Mucosa of rectum (tissue), 2 donors: Measurements from ENCODE around the gene TIGD1.
"Not testable (repeated sequence)": the region's sequence is repeated elsewhere in the genome, so short reads cannot be mapped to it uniquely, and the experiment has no call there.

Experiments
- H3K27ac ChIP-seq, 2 donors: one replicate each; pipeline ENCODE4 v1.7.0; 2013; ENCODE audit warnings: inconsistent platforms in 2 of 2, low read depth in 2 of 2, low read length in 2 of 2
- H3K27me3 ChIP-seq, 2 donors: one replicate each; pipeline ENCODE4 v1.7.0; 2013; ENCODE audit warnings: low read length in 2 of 2; ENCODE audit not compliant: control insufficient read depth in 2 of 2, insufficient read depth in 2 of 2
- H3K36me3 ChIP-seq, 2 donors: one replicate each; pipeline ENCODE4 v1.7.0; 2013; ENCODE audit warnings: low read length in 2 of 2; ENCODE audit not compliant: control insufficient read depth in 2 of 2, insufficient read depth in 2 of 2
- H3K4me1 ChIP-seq, 2 donors: one replicate each; pipeline ENCODE4 v1.7.0; 2013; ENCODE audit warnings: low read length in 2 of 2, mild to moderate bottlenecking in 1 of 2; ENCODE audit not compliant: control insufficient read depth in 2 of 2, insufficient read depth in 2 of 2
- H3K4me3 ChIP-seq, 2 donors: one replicate each; pipeline ENCODE4 v1.7.0; 2013; ENCODE audit warnings: low read length in 2 of 2
- H3K9ac ChIP-seq, 2 donors: one replicate each; pipeline ENCODE4 v1.7.0; 2013; ENCODE audit warnings: low read length in 2 of 2, low read depth in 1 of 2, mild to moderate bottlenecking in 1 of 2
- H3K9me3 ChIP-seq, 2 donors: one replicate each; pipeline ENCODE4 v1.7.0; 2013; ENCODE audit warnings: low read length in 2 of 2; ENCODE audit not compliant: control insufficient read depth in 2 of 2
- donor health status: healthy.
- donor health status: Normal muscosa, but diverticular disease.

TIGD1 gene

GRCh38 chr2:232571026-232571474 is 20.7 kb upstream of the TIGD1 start:
- no peak overlapping the region for H3K4me3 ChIP-seq
- peaks cover 53 to 60% of the 10 kb centered on the region in 2 donors for H3K36me3 ChIP-seq
- peaks cover 2 to 19% of the 10 kb centered on the region in 2 donors for H3K4me1 ChIP-seq
- H3K27ac ChIP-seq, result no peak overlapping the region
- H3K9me3 ChIP-seq, result no peaks in the 10 kb centered on the region
- no peak overlapping the region for H3K9ac ChIP-seq
- no peaks in the 10 kb centered on the region for H3K27me3 ChIP-seq

- H3K36me3 ChIP-seq, result peaks cover 53 to 66% of the 10 kb centered on the region in 2 donors
- H3K4me1 ChIP-seq, result peaks cover 2 to 19% of the 10 kb centered on the region in 2 donors
- H3K27me3 ChIP-seq, H3K9ac ChIP-seq, H3K27ac ChIP-seq, H3K9me3 ChIP-seq, H3K4me3 ChIP-seq: not testable (repeated sequence)
These were observed 20.1 kb upstream of the TIGD1 start for GRCh38 chr2:232570481-232570880.

GRCh38 chr2:232569541-232569940 is 19.2 kb upstream of the TIGD1 start:
- no peak overlapping the region for H3K9ac ChIP-seq
- H3K27ac ChIP-seq, result no peak overlapping the region
- H3K4me1 ChIP-seq, result peaks cover 2 to 19% of the 10 kb centered on the region in 2 donors
- no peak overlapping the region for H3K4me3 ChIP-seq
- peaks cover 49 to 68% of the 10 kb centered on the region in 2 donors for H3K36me3 ChIP-seq
- no peaks in the 10 kb centered on the region for H3K27me3 ChIP-seq
- no peaks in the 10 kb centered on the region for H3K9me3 ChIP-seq

- Histone ChIP-seq H3K27ac (no peak overlapping the region), H3K27me3 (no peaks in the 10 kb centered on the region), H3K4me1 (peaks cover 2 to 5% of the 10 kb centered on the region in 2 donors), H3K36me3 (peaks cover 53 to 70% of the 10 kb centered on the region in 2 donors), H3K9me3 (no peaks in the 10 kb centered on the region), H3K9ac (no peak overlapping the region), H3K4me3 (no peak overlapping the region)
These were observed 17.8 kb upstream of the TIGD1 start for GRCh38 chr2:232568161-232568560.

GRCh38 chr2:232567721-232568120 is 17.4 kb upstream of the TIGD1 start:
- Histone ChIP-seq H3K27ac (no peak overlapping the region), H3K4me3 (no peak overlapping the region), H3K36me3 (peaks cover 50 to 72% of the 10 kb centered on the region in 2 donors)

GRCh38 chr2:232563580-232563979 is 13.2 kb upstream of the TIGD1 start:
- Histone ChIP-seq H3K9ac (no peak overlapping the region), H3K27me3 (no peaks in the 10 kb centered on the region), H3K4me1 (no peaks in the 10 kb centered on the region), H3K27ac (no peak overlapping the region), H3K36me3 (peaks cover 45 to 72% of the 10 kb centered on the region in 2 donors), H3K4me3 (no peak overlapping the region), H3K9me3 (no peaks in the 10 kb centered on the region)

More at GRCh38 chr2:232567721-232568120, 17.4 kb upstream of the TIGD1 start:
- Histone ChIP-seq H3K4me1 (peaks cover 2% of the 10 kb centered on the region in 2 donors), H3K9ac (no peak overlapping the region), H3K9me3 (no peaks in the 10 kb centered on the region), H3K27me3 (no peaks in the 10 kb centered on the region)

- H3K9me3 ChIP-seq, result no peaks in the 10 kb centered on the region
- H3K9ac ChIP-seq, result no peak overlapping the region
- H3K4me1 ChIP-seq, result no peaks in the 10 kb centered on the region
- peaks cover 44 to 68% of the 10 kb centered on the region in 2 donors for H3K36me3 ChIP-seq
- H3K27me3 ChIP-seq, result no peaks in the 10 kb centered on the region
- H3K4me3 ChIP-seq, result no peak overlapping the region
- H3K27ac ChIP-seq, result no peak overlapping the region
These were observed 12.3 kb upstream of the TIGD1 start for GRCh38 chr2:232562515-232563151.

GRCh38 chr2:232556426-232556825 is 6.1 kb upstream of the TIGD1 start:
- H3K4me1 ChIP-seq, result peaks cover 1 to 6% of the 10 kb centered on the region in 2 donors
- no peak overlapping the region for H3K9ac ChIP-seq
- H3K4me3 ChIP-seq, result no peak overlapping the region
- no peaks in the 10 kb centered on the region for H3K27me3 ChIP-seq
- peaks cover 36% of the 10 kb centered on the region in 2 donors for H3K36me3 ChIP-seq
- no peaks in the 10 kb centered on the region for H3K9me3 ChIP-seq
- H3K27ac ChIP-seq, result no peak overlapping the region

- Histone ChIP-seq H3K27ac (no peak overlapping the region), H3K4me1 (peaks cover 3 to 10% of the 10 kb centered on the region in 2 donors), H3K27me3 (no peaks in the 10 kb centered on the region), H3K9ac (peak overlapping the region; percentile 72 to 96), H3K4me3 (peak overlapping the region; percentile 91 to 97), H3K36me3 (peaks cover 13% of the 10 kb centered on the region in 2 donors), H3K9me3 (no peaks in the 10 kb centered on the region)
These were observed 1.4 kb upstream of the TIGD1 start for GRCh38 chr2:232551776-232552175.

- peak overlapping the region; percentile 72 to 96 for H3K9ac ChIP-seq
- peaks cover 3 to 10% of the 10 kb centered on the region in 2 donors for H3K4me1 ChIP-seq
These were observed 887 bp upstream of the TIGD1 start for GRCh38 chr2:232551250-232551638.

More at GRCh38 chr2:232551250-232551638, 887 bp upstream of the TIGD1 start:
- no peaks in the 10 kb centered on the region for H3K9me3 ChIP-seq
- H3K27ac ChIP-seq, result peak overlapping the region; percentile 98
- peaks cover 7 to 9% of the 10 kb centered on the region in 2 donors for H3K36me3 ChIP-seq
- peak overlapping the region; percentile 91 to 97 for H3K4me3 ChIP-seq
- H3K27me3 ChIP-seq, result no peaks in the 10 kb centered on the region
